H1 (cell line): ENCODE data around the gene TFCP2L1. TPM values are rescaled to one million over a fixed set of nuclear protein-coding genes. Genes with fewer than 3 reads are reported as not detected.
"Not testable (repeated sequence)": the region's sequence is repeated elsewhere in the genome, so short reads cannot be mapped to it uniquely, and the experiment has no call there.

Experiments used
- CTCF ChIA-PET: fragments of 300-600 bp; sonication (Branson Sonifier 250); formaldehyde crosslinking; loops from one replicate; lab custom pipeline; 2021; ENCODE audit not compliant: partially characterized antibody; lab: Charles Lee
- POLR2A ChIA-PET: fragments of 300-600 bp; sonication (Branson Sonifier 250); formaldehyde crosslinking; loops from one replicate; lab custom pipeline; 2021; ENCODE audit warnings: inconsistent platforms; ENCODE audit not compliant: partially characterized antibody; lab: Charles Lee
- DNase-seq, 2 experiments: peaks; one replicate each; pipeline versions ENCODE4 v3.0.0 to v3.0.0-alpha.2; 2010 to 2022; ENCODE audit warnings: low spot score in 2 of 2, low read depth in 1 of 2, mixed read lengths in 1 of 2
- FAIRE-seq: peaks from 2 replicates; lab custom pipeline; 2011; peaks lifted over from hg19 to GRCh38; lab: Jason Lieb, UNC
- H2AFZ ChIP-seq: 2 replicates; pipeline ENCODE4 v1.8.1; 2012; ENCODE audit warnings: low read length, inconsistent platforms
- H2AK5ac ChIP-seq: 2 replicates; pipeline ENCODE4 v1.6.1; 2013; ENCODE audit warnings: low read depth, low read length
- H2BK120ac ChIP-seq: replicated peaks from 2 replicates; pipeline ENCODE3; 2013; ENCODE audit warnings: low read depth, low read length, inconsistent platforms
- H2BK12ac ChIP-seq: 2 replicates; pipeline ENCODE4 v1.6.1; 2013; ENCODE audit warnings: low read depth, low read length
- H2BK15ac ChIP-seq: 2 replicates; pipeline ENCODE4 v1.6.1; 2013; ENCODE audit warnings: low read length
- H2BK20ac ChIP-seq: 2 replicates; pipeline ENCODE4 v1.6.1; 2013; ENCODE audit warnings: low read length
- H2BK5ac ChIP-seq: 2 replicates; pipeline ENCODE4 v1.6.1; 2013; ENCODE audit warnings: low read depth, low read length
- H3K14ac ChIP-seq: 2 replicates; pipeline ENCODE4 v1.6.1; 2013; ENCODE audit warnings: inconsistent platforms; ENCODE audit not compliant: insufficient read length
- H3K18ac ChIP-seq: 2 replicates; pipeline ENCODE4 v1.6.1; 2013; ENCODE audit warnings: low read length; ENCODE audit errors: extremely low read depth
- H3K23ac ChIP-seq: 2 replicates; pipeline ENCODE4 v1.6.1; 2013; ENCODE audit warnings: inconsistent platforms; ENCODE audit not compliant: insufficient read length
- H3K23me2 ChIP-seq: 2 replicates; pipeline ENCODE4 v1.6.1; 2013; ENCODE audit warnings: low read depth, low read length
- H3K27ac ChIP-seq: 2 replicates; pipeline ENCODE4 v1.6.1; 2011; ENCODE audit warnings: low read depth, low read length, inconsistent platforms
- H3K27me3 ChIP-seq, 4 experiments: replicated peaks in 1 of 4; 1 replicate in 1 of 4; 2 replicates in 3 of 4; pipeline versions ENCODE4 v1.6.1 to v1.8.1; 2011 to 2013; ENCODE audit warnings: low read length in 3 of 4, mild to moderate bottlenecking in 3 of 4, inconsistent platforms in 2 of 4, mixed read lengths in 2 of 4, moderate library complexity in 1 of 4; ENCODE audit not compliant: control insufficient read depth in 3 of 4, insufficient read depth in 3 of 4; ENCODE audit errors: extremely low read depth in 1 of 4
- H3K36me3 ChIP-seq, 4 experiments: 2 replicates each; pipeline versions ENCODE4 v1.6.1 to v1.8.1; 2011 to 2013; ENCODE audit warnings: mild to moderate bottlenecking in 4 of 4, low read length in 3 of 4, moderate library complexity in 2 of 4, control low read depth in 1 of 4, inconsistent platforms in 1 of 4; ENCODE audit not compliant: insufficient read depth in 4 of 4, control insufficient read depth in 2 of 4
- H3K4ac ChIP-seq: replicated peaks from 2 replicates; pipeline ENCODE3; 2013; ENCODE audit warnings: low read length, low read depth, mixed read lengths, inconsistent platforms; ENCODE audit not compliant: insufficient read length
- H3K4me1 ChIP-seq, 4 experiments: replicated peaks in 1 of 4; 1 replicate in 1 of 4; 2 replicates in 3 of 4; pipeline versions ENCODE4 v1.6.1 to v1.8.1; 2011 to 2013; ENCODE audit warnings: low read length in 3 of 4, inconsistent platforms in 2 of 4, mixed read lengths in 1 of 4; ENCODE audit not compliant: insufficient read depth in 4 of 4, control insufficient read depth in 3 of 4
- H3K4me2 ChIP-seq, 2 experiments: 2 replicates each; pipeline versions ENCODE4 v1.6.1 to v1.8.1; 2011 to 2013; ENCODE audit warnings: low read depth in 2 of 2, low read length in 2 of 2, control low read depth in 1 of 2, inconsistent platforms in 1 of 2, mild to moderate bottlenecking in 1 of 2; ENCODE audit not compliant: insufficient read depth in 1 of 2
- H3K4me3 ChIP-seq, 4 experiments: fragments of 200-600, 300-600 bp in 1 of 4; sonication (generic), shearing (Covaris generic), sonication (Bioruptor Twin) in 1 of 4; 2 replicates each; pipeline versions ENCODE4 v1.5.1 to v1.8.1; 2011 to 2016; ENCODE audit warnings: low read length in 4 of 4, low read depth in 3 of 4, control low read depth in 2 of 4, inconsistent platforms in 2 of 4, mild to moderate bottlenecking in 2 of 4, mixed read lengths in 1 of 4, moderate library complexity in 1 of 4; ENCODE audit not compliant: insufficient read depth in 2 of 4; ENCODE audit errors: extremely low read depth in 1 of 4
- H3K56ac ChIP-seq: replicated peaks from 2 replicates; pipeline ENCODE3; 2013; ENCODE audit warnings: low read depth, mild to moderate bottlenecking, mixed read lengths, low read length, inconsistent platforms; ENCODE audit not compliant: insufficient read length
- H3K79me1 ChIP-seq: 2 replicates; pipeline ENCODE4 v1.6.1; 2013; ENCODE audit warnings: low read depth, low read length, control low read depth
- H3K79me2 ChIP-seq, 2 experiments: 2 replicates each; pipeline versions ENCODE4 v1.6.1 to v1.8.1; 2012 to 2013; ENCODE audit warnings: low read length in 2 of 2, mild to moderate bottlenecking in 2 of 2, inconsistent platforms in 1 of 2; ENCODE audit not compliant: insufficient read depth in 2 of 2, control insufficient read depth in 1 of 2
- H3K9ac ChIP-seq, 4 experiments: replicated peaks in 1 of 4; 1 replicate in 1 of 4; 2 replicates in 3 of 4; pipeline versions ENCODE4 v1.6.1 to v1.8.1; 2011 to 2013; ENCODE audit warnings: low read depth in 3 of 4, low read length in 3 of 4, control low read depth in 2 of 4, mild to moderate bottlenecking in 2 of 4, moderate library complexity in 2 of 4, inconsistent platforms in 1 of 4; ENCODE audit errors: extremely low read depth in 1 of 4
- H3K9me3 ChIP-seq, 2 experiments: 2 replicates each; pipeline versions ENCODE4 v1.6.1 to v1.8.1; 2012 to 2013; ENCODE audit warnings: mild to moderate bottlenecking in 2 of 2, moderate library complexity in 2 of 2, control low read depth in 1 of 2, inconsistent platforms in 1 of 2, low read depth in 1 of 2, low read length in 1 of 2, mixed read lengths in 1 of 2; ENCODE audit not compliant: insufficient read depth in 2 of 2
- H4K20me1 ChIP-seq, 2 experiments: replicated peaks in 1 of 2; 2 replicates each; pipeline versions ENCODE3 to v1.8.1; 2011 to 2013; ENCODE audit warnings: inconsistent platforms in 2 of 2, low read length in 2 of 2, mild to moderate bottlenecking in 1 of 2; ENCODE audit not compliant: insufficient read depth in 2 of 2, control insufficient read depth in 1 of 2
- H4K5ac ChIP-seq: 2 replicates; pipeline ENCODE4 v1.6.1; 2013; ENCODE audit warnings: low read length, low read depth, mixed read lengths, inconsistent platforms; ENCODE audit not compliant: insufficient read length
- H4K8ac ChIP-seq: 2 replicates; pipeline ENCODE4 v1.8.0; 2013; ENCODE audit warnings: mild to moderate bottlenecking, moderate library complexity, low read length, inconsistent platforms; ENCODE audit not compliant: insufficient read depth; ENCODE audit errors: extremely low read depth
- H4K91ac ChIP-seq: replicated peaks from 2 replicates; pipeline ENCODE3; 2013; ENCODE audit warnings: low read length, mixed read lengths, inconsistent platforms; ENCODE audit not compliant: insufficient read length
- WGBS, 2 experiments: shearing (Covaris generic) in 1 of 2; methylation state at CpG; one replicate each; pipeline versions ENCODE4 v1.1.6 to v1.1.7; 2013 to 2015; ENCODE audit warnings: low lambda C conversion rate in 2 of 2, mixed read lengths in 2 of 2, inconsistent platforms in 1 of 2, low coverage in 1 of 2, missing lambda C conversion rate in 1 of 2; ENCODE audit not compliant: insufficient replicate concordance in 2 of 2, insufficient coverage in 1 of 2, insufficient read length in 1 of 2; ENCODE audit errors: extremely low coverage in 1 of 2, missing lambda C conversion rate in 1 of 2; 5-methylcytosine and 5-hydroxymethylcytosine counted together
- polyA plus RNA-seq, 7 experiments: library from polyadenylated mRNA; depleted of rRNA in 3 of 7; stranded (reverse) in 5 of 7; unstranded in 2 of 7; fragments of >200 nt in 5 of 7; fragments of 200-250 nt in 2 of 7; gene quantifications; 1 replicate in 5 of 7; 2 replicates in 1 of 7; 4 replicates in 1 of 7; pipeline versions ENCODE4 v1.2.1 to v1.2.3, GENCODE V29; 2011 to 2013; ENCODE audit warnings: missing spikeins in 2 of 7, mixed read lengths in 2 of 7
- total RNA-seq: library from RNA; stranded (reverse); fragmentation: NEBNext Ultra II Directional; extraction: Animal tissue kit (Norgen Biotek cat#: 25700); gene quantifications from 2 replicates; pipeline ENCODE4 v1.2.1, GENCODE V29; 2021

TFCP2L1 gene
- total and polyA plus RNA-seq, 2 of the 8 experiments (the other 6 are each of a cell fraction or from before 2014, with no cell fraction given) = 1.5 to 3.8 TPM

- H4K91ac ChIP-seq, H3K9me3 ChIP-seq, H3K23ac ChIP-seq, H3K79me1 ChIP-seq, H4K20me1 ChIP-seq, H2BK15ac ChIP-seq, FAIRE-seq, H3K23me2 ChIP-seq, POLR2A ChIA-PET, H3K14ac ChIP-seq, H3K4me3 ChIP-seq, DNase-seq, H2BK12ac ChIP-seq, H2AFZ ChIP-seq, H3K56ac ChIP-seq, H2BK20ac ChIP-seq, H3K27ac ChIP-seq, H3K4me2 ChIP-seq, H2BK5ac ChIP-seq, H4K5ac ChIP-seq, H2BK120ac ChIP-seq, H2AK5ac ChIP-seq, H4K8ac ChIP-seq, H3K18ac ChIP-seq, H3K9ac ChIP-seq, H3K79me2 ChIP-seq, H3K4me1 ChIP-seq, H3K27me3 ChIP-seq, H3K36me3 ChIP-seq, H3K4ac ChIP-seq: not testable (repeated sequence)
- WGBS, 2 experiments = 87% methylated on average over 7 of the region's 7 CpGs; no CpG with 5 or more reads in 1 of the 2 experiments
- CTCF ChIA-PET = interaction anchor here (0.5 to 1.4 kb wide), 2 partner anchors 87 to 756 kb away, joined by 4 to 5 read pairs; no protein-coding TSS in a partner anchor
These were observed 15.6 kb downstream of the TFCP2L1 start for GRCh38 chr2:121269436-121269835.
